Endothelial cell (in vitro differentiated cells): Measurements from ENCODE around the gene RBM27. TPM values are rescaled to one million over a fixed set of nuclear protein-coding genes. Genes with fewer than 3 reads are reported as not detected.
"Not testable (repeated sequence)": the region's sequence is repeated elsewhere in the genome, so short reads cannot be mapped to it uniquely, and the experiment has no call there.

ENCODE experiments used
- DNase-seq: peaks from one replicate; pipeline ENCODE4 v3.0.0; 2021; ENCODE audit warnings: low spot score
- H3K27ac Mint-ChIP-seq: one replicate; pipeline ENCODE4 v1.8.0; 2021; ENCODE audit warnings: mixed read lengths, inconsistent platforms; ENCODE audit not compliant: unreplicated experiment
- H3K27me3 Mint-ChIP-seq: one replicate; pipeline ENCODE4 v1.8.0; 2021; ENCODE audit warnings: mild to moderate bottlenecking, moderate library complexity, mixed read lengths, inconsistent platforms; ENCODE audit not compliant: unreplicated experiment
- H3K36me3 Mint-ChIP-seq: one replicate; pipeline ENCODE4 v1.8.0; 2021; ENCODE audit warnings: mild to moderate bottlenecking, low read depth, mixed read lengths, inconsistent platforms; ENCODE audit not compliant: unreplicated experiment
- H3K4me1 Mint-ChIP-seq: one replicate; pipeline ENCODE4 v1.8.0; 2021; ENCODE audit warnings: mild to moderate bottlenecking, mixed read lengths, inconsistent platforms; ENCODE audit not compliant: unreplicated experiment
- H3K4me3 Mint-ChIP-seq: one replicate; pipeline ENCODE4 v1.8.0; 2021; ENCODE audit warnings: mild to moderate bottlenecking, mixed read lengths, inconsistent platforms; ENCODE audit not compliant: unreplicated experiment
- H3K9me3 Mint-ChIP-seq: one replicate; pipeline ENCODE4 v1.8.0; 2021; ENCODE audit warnings: mixed read lengths, inconsistent platforms; ENCODE audit not compliant: unreplicated experiment
- total RNA-seq: library from RNA; stranded (reverse); fragmentation: NEBNext Ultra II Directional; extraction: Animal tissue kit (Norgen Biotek cat#: 25700); gene quantifications from one replicate; pipeline ENCODE4 v1.2.1, GENCODE V29; 2021; ENCODE audit not compliant: unreplicated experiment
- TF ChIP-seq, protein P1 (sequence below): fragments of 200-600 bp; sonication (generic); IDR thresholded peaks from one replicate; pipeline ENCODE4 v1.5.0; 2021; ENCODE audit warnings: antibody characterized with exemption; ENCODE audit not compliant: unreplicated experiment

Gene RBM27
- total RNA-seq, 1 donor from 2014 or later, result 15.2 TPM

DNA sequence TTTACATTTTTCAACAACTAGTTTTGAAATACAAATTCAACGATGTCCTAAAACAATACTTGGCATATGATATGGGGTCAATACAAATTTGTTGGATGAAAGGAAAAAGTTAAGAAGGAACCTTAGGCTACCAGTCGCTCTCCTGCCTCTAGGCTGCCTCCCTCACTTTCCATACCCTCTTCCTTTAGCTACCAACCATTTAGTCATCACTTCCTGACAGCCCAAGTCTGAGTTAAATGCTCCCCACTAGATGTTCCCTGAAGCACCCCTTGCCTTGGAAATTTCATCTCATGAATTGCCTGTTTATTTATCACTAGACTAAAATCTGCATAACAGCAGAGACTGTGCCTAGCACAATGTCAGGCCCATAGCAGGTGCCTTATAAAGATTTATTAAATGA is 18.2 kb upstream of the RBM27 start:
- Mint-ChIP-seq H3K4me1 (peaks cover 12% of the 10 kb centered on the region), H3K27me3 (no peaks in the 10 kb centered on the region), H3K36me3 (peaks cover 4% of the 10 kb centered on the region), H3K9me3 (no peaks in the 10 kb centered on the region), H3K4me3 (no peak overlapping the region), H3K27ac (peak overlapping the region; percentile 48)
- no peak for DNase-seq
- TF ChIP-seq, protein P1, sequence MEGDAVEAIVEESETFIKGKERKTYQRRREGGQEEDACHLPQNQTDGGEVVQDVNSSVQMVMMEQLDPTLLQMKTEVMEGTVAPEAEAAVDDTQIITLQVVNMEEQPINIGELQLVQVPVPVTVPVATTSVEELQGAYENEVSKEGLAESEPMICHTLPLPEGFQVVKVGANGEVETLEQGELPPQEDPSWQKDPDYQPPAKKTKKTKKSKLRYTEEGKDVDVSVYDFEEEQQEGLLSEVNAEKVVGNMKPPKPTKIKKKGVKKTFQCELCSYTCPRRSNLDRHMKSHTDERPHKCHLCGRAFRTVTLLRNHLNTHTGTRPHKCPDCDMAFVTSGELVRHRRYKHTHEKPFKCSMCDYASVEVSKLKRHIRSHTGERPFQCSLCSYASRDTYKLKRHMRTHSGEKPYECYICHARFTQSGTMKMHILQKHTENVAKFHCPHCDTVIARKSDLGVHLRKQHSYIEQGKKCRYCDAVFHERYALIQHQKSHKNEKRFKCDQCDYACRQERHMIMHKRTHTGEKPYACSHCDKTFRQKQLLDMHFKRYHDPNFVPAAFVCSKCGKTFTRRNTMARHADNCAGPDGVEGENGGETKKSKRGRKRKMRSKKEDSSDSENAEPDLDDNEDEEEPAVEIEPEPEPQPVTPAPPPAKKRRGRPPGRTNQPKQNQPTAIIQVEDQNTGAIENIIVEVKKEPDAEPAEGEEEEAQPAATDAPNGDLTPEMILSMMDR, result no peak

GRCh38 chr5:146188358-146188757 is 15.0 kb upstream of the RBM27 start:
- Mint-ChIP-seq H3K4me1 (peaks cover 4% of the 10 kb centered on the region), H3K4me3 (no peak overlapping the region), H3K36me3 (no peaks in the 10 kb centered on the region), H3K27ac (no peak overlapping the region), H3K9me3 (no peaks in the 10 kb centered on the region), H3K27me3 (no peaks in the 10 kb centered on the region)
- no peak for DNase-seq
- TF ChIP-seq, protein P1, result no peak

GRCh38 chr5:146192571-146193043 is 10.8 kb upstream of the RBM27 start:
- DNase-seq, result no peak
- H3K27me3 Mint-ChIP-seq, result no peaks in the 10 kb centered on the region
- H3K4me1 Mint-ChIP-seq, result no peaks in the 10 kb centered on the region
- H3K27ac Mint-ChIP-seq, result no peak overlapping the region
- H3K9me3 Mint-ChIP-seq, result no peaks in the 10 kb centered on the region
- TF ChIP-seq, protein P1, result no peak
- H3K36me3 Mint-ChIP-seq, result no peaks in the 10 kb centered on the region
- no peak overlapping the region for H3K4me3 Mint-ChIP-seq

DNA sequence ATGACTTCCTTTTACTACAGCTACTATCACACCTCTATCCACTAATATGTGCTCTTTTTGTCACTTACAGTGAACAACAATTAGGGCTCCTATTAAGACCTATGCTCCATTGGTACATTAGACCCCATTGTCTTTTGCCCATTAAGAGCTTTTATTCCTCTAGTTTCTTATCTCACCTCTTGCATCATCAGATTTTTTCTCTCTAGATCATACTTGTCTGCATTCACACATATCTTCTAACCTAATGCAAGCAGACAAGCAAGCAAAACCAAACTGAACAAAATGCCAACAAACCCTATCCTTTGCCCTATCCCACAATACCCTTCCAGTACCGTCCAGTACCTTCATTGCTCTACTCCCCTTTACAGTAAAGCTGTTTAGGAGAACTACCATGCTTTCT is 10.1 kb upstream of the RBM27 start:
- TF ChIP-seq, protein P1, result no peak
- Mint-ChIP-seq H3K27me3 (no peaks in the 10 kb centered on the region), H3K9me3 (no peaks in the 10 kb centered on the region), H3K4me3 (no peak overlapping the region), H3K36me3 (no peaks in the 10 kb centered on the region), H3K4me1 (no peaks in the 10 kb centered on the region), H3K27ac (no peak overlapping the region)
- DNase-seq, result no peak

- not testable (repeated sequence) for H3K4me1 Mint-ChIP-seq, H3K9me3 Mint-ChIP-seq, H3K27ac Mint-ChIP-seq, DNase-seq, H3K4me3 Mint-ChIP-seq, H3K36me3 Mint-ChIP-seq, H3K27me3 Mint-ChIP-seq
Measured at GRCh38 chr5:146194997-146195396, 8.4 kb upstream of the RBM27 start.
